Suprapubic skin (tissue), 4 donors: ENCODE results near the gene IL24.

ENCODE experiments used
- POLR2A ChIP-seq, 2 donors: fragments of 450-650 bp; IDR thresholded peaks; one replicate each; pipeline ENCODE4 v1.6.1; 2017; ENCODE audit warnings: antibody characterized with exemption in 2 of 2, mild to moderate bottlenecking in 2 of 2, moderate library complexity in 2 of 2
- POLR2AphosphoS5 ChIP-seq, 3 donors: sonication (generic); formaldehyde crosslinking; IDR thresholded peaks; one replicate each; pipeline ENCODE4 v1.6.1; 2017; ENCODE audit warnings: antibody characterized with exemption in 3 of 3

GRCh38 chr1:206913766-206914537 lies 16.7 kb downstream of the IL24 start:
- TF ChIP-seq POLR2A (IDR thresholded peaks at IDR 0.05): no peak
- no peak for TF ChIP-seq POLR2AphosphoS5 (IDR thresholded peaks at IDR 0.05)
